SJCRH30 (cell line): Measurements from ENCODE around the gene TRAPPC8. TPM values are rescaled to one million over a fixed set of nuclear protein-coding genes. Genes with fewer than 3 reads are reported as not detected.
"Not testable (repeated sequence)": the region's sequence is repeated elsewhere in the genome, so short reads cannot be mapped to it uniquely, and the experiment has no call there.

Experiments
- DNase-seq, 2 experiments: peaks; one replicate each; pipeline ENCODE4 v3.0.0-alpha.2; 2015 to 2020
- H3K27ac ChIP-seq: fragments of 250-450 bp; sonication (Bioruptor Pico); 2 replicates; pipeline ENCODE4 v1.5.1; 2020; ENCODE audit warnings: mild to moderate bottlenecking, moderate library complexity
- H3K27me3 ChIP-seq: fragments of 250-450 bp; sonication (Bioruptor Pico); 2 replicates; pipeline ENCODE4 v1.5.1; 2020; ENCODE audit warnings: mild to moderate bottlenecking, moderate library complexity
- H3K36me3 ChIP-seq: fragments of 250-450 bp; sonication (Bioruptor Pico); 2 replicates; pipeline ENCODE4 v1.5.1; 2020; ENCODE audit warnings: mild to moderate bottlenecking, moderate library complexity
- H3K4me1 ChIP-seq: fragments of 250-450 bp; sonication (Bioruptor Pico); 2 replicates; pipeline ENCODE4 v1.5.1; 2020; ENCODE audit warnings: mild to moderate bottlenecking, moderate library complexity
- H3K4me3 ChIP-seq: fragments of 250-450 bp; sonication (Bioruptor Pico); 2 replicates; pipeline ENCODE4 v1.5.1; 2020; ENCODE audit warnings: mild to moderate bottlenecking, moderate library complexity
- H3K9me3 ChIP-seq: fragments of 250-450 bp; sonication (Bioruptor Pico); replicated peaks from 2 replicates; pipeline ENCODE4 v1.5.1; 2020; ENCODE audit warnings: mild to moderate bottlenecking, moderate library complexity
- total RNA-seq: library from RNA; depleted of rRNA; stranded (reverse); fragments of >200 nt; shearing (Covaris generic); gene quantifications from 2 replicates; pipeline ENCODE4 v1.2.3, GENCODE V29; 2014

TRAPPC8 gene
- total RNA-seq, 1 experiment from 2014 or later: 15.4 TPM

- no peaks in the 10 kb centered on the region for H3K27me3 ChIP-seq
Observed at GRCh38 chr18:31837879-31838278, 105.0 kb downstream of the TRAPPC8 start.

GRCh38 chr18:31835528-31836133 lies 107.3 kb downstream of the TRAPPC8 start:
- Histone ChIP-seq H3K4me1 (no peaks in the 10 kb centered on the region), H3K27ac (no peak overlapping the region), H3K27me3 (no peaks in the 10 kb centered on the region), H3K4me3 (no peak overlapping the region), H3K9me3 (no peaks in the 10 kb centered on the region), H3K36me3 (no peaks in the 10 kb centered on the region)
- no peak for DNase-seq

More at GRCh38 chr18:31837879-31838278, 105.0 kb downstream of the TRAPPC8 start:
- Histone ChIP-seq H3K4me3 (no peak overlapping the region), H3K9me3 (no peaks in the 10 kb centered on the region), H3K27ac (no peak overlapping the region), H3K4me1 (no peaks in the 10 kb centered on the region), H3K36me3 (no peaks in the 10 kb centered on the region)
- DNase-seq: no peak

GRCh38 chr18:31831903-31832302 lies 111.0 kb downstream of the TRAPPC8 start:
- DNase-seq: no peak
- H3K27me3 ChIP-seq: no peaks in the 10 kb centered on the region
- no peaks in the 10 kb centered on the region for H3K36me3 ChIP-seq
- H3K27ac ChIP-seq: no peak overlapping the region
- no peak overlapping the region for H3K4me3 ChIP-seq
- no peaks in the 10 kb centered on the region for H3K9me3 ChIP-seq
- H3K4me1 ChIP-seq: no peaks in the 10 kb centered on the region

GRCh38 chr18:31830686-31831085 lies 112.2 kb downstream of the TRAPPC8 start:
- no peak overlapping the region for H3K27ac ChIP-seq
- H3K4me3 ChIP-seq: no peak overlapping the region
- H3K36me3 ChIP-seq: no peaks in the 10 kb centered on the region
- no peak for DNase-seq
- H3K27me3 ChIP-seq: no peaks in the 10 kb centered on the region
- no peaks in the 10 kb centered on the region for H3K9me3 ChIP-seq
- no peaks in the 10 kb centered on the region for H3K4me1 ChIP-seq

GRCh38 chr18:31828613-31829012 lies 114.3 kb downstream of the TRAPPC8 start:
- no peak for DNase-seq
- Histone ChIP-seq H3K36me3 (no peaks in the 10 kb centered on the region), H3K9me3 (no peaks in the 10 kb centered on the region), H3K4me1 (no peaks in the 10 kb centered on the region), H3K4me3 (no peak overlapping the region), H3K27ac (no peak overlapping the region), H3K27me3 (no peaks in the 10 kb centered on the region)

GRCh38 chr18:31826673-31827325 lies 116.1 kb downstream of the TRAPPC8 start:
- not testable (repeated sequence) for H3K4me3 ChIP-seq, DNase-seq, H3K27ac ChIP-seq

GRCh38 chr18:31825772-31826171 lies 117.2 kb downstream of the TRAPPC8 start:
- Histone ChIP-seq H3K4me1 (no peaks in the 10 kb centered on the region), H3K4me3 (no peak overlapping the region), H3K27ac (no peak overlapping the region), H3K36me3 (no peaks in the 10 kb centered on the region), H3K27me3 (no peaks in the 10 kb centered on the region), H3K9me3 (no peaks in the 10 kb centered on the region)
- no peak for DNase-seq

More at GRCh38 chr18:31826673-31827325, 116.1 kb downstream of the TRAPPC8 start:
- H3K27me3 ChIP-seq, H3K4me1 ChIP-seq, H3K9me3 ChIP-seq, H3K36me3 ChIP-seq: not testable (repeated sequence)

GRCh38 chr18:31821545-31822171 lies 121.3 kb downstream of the TRAPPC8 start:
- H3K9me3 ChIP-seq: no peaks in the 10 kb centered on the region
- no peaks in the 10 kb centered on the region for H3K36me3 ChIP-seq
- DNase-seq: no peak

GRCh38 chr18:31819925-31820229 lies 123.1 kb downstream of the TRAPPC8 start:
- H3K4me3 ChIP-seq: no peak overlapping the region
- H3K27me3 ChIP-seq: no peaks in the 10 kb centered on the region
- no peaks in the 10 kb centered on the region for H3K36me3 ChIP-seq
- no peak for DNase-seq
- no peak overlapping the region for H3K27ac ChIP-seq
- H3K4me1 ChIP-seq: no peaks in the 10 kb centered on the region
- no peaks in the 10 kb centered on the region for H3K9me3 ChIP-seq

More at GRCh38 chr18:31821545-31822171, 121.3 kb downstream of the TRAPPC8 start:
- no peak overlapping the region for H3K4me3 ChIP-seq
- no peak overlapping the region for H3K27ac ChIP-seq
- H3K27me3 ChIP-seq: no peaks in the 10 kb centered on the region
- no peaks in the 10 kb centered on the region for H3K4me1 ChIP-seq

- Histone ChIP-seq H3K36me3 (no peaks in the 10 kb centered on the region), H3K27ac (no peak overlapping the region), H3K4me1 (no peaks in the 10 kb centered on the region), H3K4me3 (no peak overlapping the region), H3K9me3 (no peaks in the 10 kb centered on the region), H3K27me3 (no peaks in the 10 kb centered on the region)
- peak in 1 of 2 experiments; percentile 29 for DNase-seq
Observed at GRCh38 chr18:31819106-31819924, 123.6 kb downstream of the TRAPPC8 start.

- no peaks in the 10 kb centered on the region for H3K27me3 ChIP-seq
- H3K27ac ChIP-seq: no peak overlapping the region
- no peaks in the 10 kb centered on the region for H3K4me1 ChIP-seq
- no peak overlapping the region for H3K4me3 ChIP-seq
- H3K36me3 ChIP-seq: no peaks in the 10 kb centered on the region
- no peaks in the 10 kb centered on the region for H3K9me3 ChIP-seq
- no peak for DNase-seq
Observed at GRCh38 chr18:31814132-31814531, 128.8 kb downstream of the TRAPPC8 start.

- not testable (repeated sequence) for H3K27me3 ChIP-seq, H3K36me3 ChIP-seq, H3K27ac ChIP-seq, H3K4me1 ChIP-seq, H3K9me3 ChIP-seq, H3K4me3 ChIP-seq, DNase-seq
Observed at GRCh38 chr18:31810336-31811130, 132.4 kb downstream of the TRAPPC8 start.

- H3K27ac ChIP-seq, H3K4me3 ChIP-seq, H3K36me3 ChIP-seq, H3K9me3 ChIP-seq, H3K4me1 ChIP-seq, DNase-seq, H3K27me3 ChIP-seq: not testable (repeated sequence)
Observed at GRCh38 chr18:31809049-31809448, 133.9 kb downstream of the TRAPPC8 start.

- Histone ChIP-seq H3K4me1 (no peaks in the 10 kb centered on the region), H3K36me3 (no peaks in the 10 kb centered on the region), H3K27me3 (no peaks in the 10 kb centered on the region), H3K4me3 (no peak overlapping the region), H3K9me3 (no peaks in the 10 kb centered on the region), H3K27ac (no peak overlapping the region)
- no peak for DNase-seq
Observed at GRCh38 chr18:31801078-31801477, 141.8 kb downstream of the TRAPPC8 start.
